ENCODE data around the gene ASPHD1. TPM values are rescaled to one million over a fixed set of nuclear protein-coding genes. Genes with fewer than 3 reads are reported as not detected.

The ASPHD1 gene
- total and polyA plus RNA-seq, 2 experiments from 2014 or later, result 18.6 to 35.5 TPM

DNA sequence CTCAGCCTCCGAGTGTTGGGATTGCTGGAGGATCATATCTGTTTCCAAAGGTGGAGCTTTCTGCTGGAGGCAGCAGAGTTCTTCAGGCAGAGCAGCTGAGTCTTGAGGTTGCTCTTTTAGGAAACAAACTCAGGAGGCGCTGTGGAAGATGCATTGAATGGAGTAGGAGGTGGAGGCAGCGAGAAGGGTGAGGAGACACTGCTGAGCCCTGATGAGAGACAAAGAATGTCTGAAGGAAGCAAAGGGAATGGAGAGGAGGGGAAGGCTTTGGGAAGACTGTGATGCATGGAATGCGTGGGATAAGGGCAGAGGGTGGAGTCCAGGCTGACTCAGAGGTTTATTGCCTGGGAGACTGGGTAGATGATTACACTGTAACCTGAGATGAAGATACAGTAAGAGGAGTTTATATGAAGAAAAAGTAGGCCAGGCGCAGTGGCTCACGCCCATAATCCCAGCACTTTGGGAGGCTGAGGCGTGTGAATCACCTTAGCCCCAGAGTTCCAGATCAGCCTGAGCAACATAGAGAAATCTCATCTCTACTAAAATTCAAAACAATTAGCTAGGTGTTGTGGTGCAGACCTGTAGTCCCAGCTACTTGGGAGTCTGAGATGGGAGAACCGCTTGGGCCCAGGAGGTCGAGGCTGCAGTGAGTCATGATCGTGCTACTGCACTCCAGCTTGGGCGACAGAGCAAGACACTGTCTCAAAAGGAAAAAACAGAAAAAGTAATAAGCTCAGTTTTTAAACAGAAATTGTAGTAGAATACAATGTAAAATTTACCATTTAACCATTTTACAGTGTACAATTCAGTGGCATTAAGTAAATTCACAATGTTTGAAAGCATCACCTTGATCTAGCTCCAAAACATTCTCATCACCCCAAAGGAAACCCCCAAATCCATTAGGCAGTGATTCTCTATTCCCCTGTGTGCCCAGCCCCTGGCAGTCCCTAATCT lies 43.8 kb downstream of the ASPHD1 start:
- H3K9me3 ChIP-seq (ENCODE audit: low read depth), result no peaks in the 10 kb centered on the region
- no peaks in the 10 kb centered on the region for H3K27me3 ChIP-seq
- H3K4me1 ChIP-seq (ENCODE audit: insufficient read depth), result peaks cover 19% of the 10 kb centered on the region
- no peaks in the 10 kb centered on the region for H3K79me2 ChIP-seq
- DNase-seq (ENCODE audit: low spot score), result peak; percentile 91
- 20% methylated on average over 11 of the region's 11 CpGs for WGBS (ENCODE audit: low lambda C conversion rate, missing lambda C conversion rate)
- no peaks in the 10 kb centered on the region for H3K9me2 ChIP-seq (replicated peaks; ENCODE audit: insufficient read depth)
- TF ChIP-seq, protein P1, sequence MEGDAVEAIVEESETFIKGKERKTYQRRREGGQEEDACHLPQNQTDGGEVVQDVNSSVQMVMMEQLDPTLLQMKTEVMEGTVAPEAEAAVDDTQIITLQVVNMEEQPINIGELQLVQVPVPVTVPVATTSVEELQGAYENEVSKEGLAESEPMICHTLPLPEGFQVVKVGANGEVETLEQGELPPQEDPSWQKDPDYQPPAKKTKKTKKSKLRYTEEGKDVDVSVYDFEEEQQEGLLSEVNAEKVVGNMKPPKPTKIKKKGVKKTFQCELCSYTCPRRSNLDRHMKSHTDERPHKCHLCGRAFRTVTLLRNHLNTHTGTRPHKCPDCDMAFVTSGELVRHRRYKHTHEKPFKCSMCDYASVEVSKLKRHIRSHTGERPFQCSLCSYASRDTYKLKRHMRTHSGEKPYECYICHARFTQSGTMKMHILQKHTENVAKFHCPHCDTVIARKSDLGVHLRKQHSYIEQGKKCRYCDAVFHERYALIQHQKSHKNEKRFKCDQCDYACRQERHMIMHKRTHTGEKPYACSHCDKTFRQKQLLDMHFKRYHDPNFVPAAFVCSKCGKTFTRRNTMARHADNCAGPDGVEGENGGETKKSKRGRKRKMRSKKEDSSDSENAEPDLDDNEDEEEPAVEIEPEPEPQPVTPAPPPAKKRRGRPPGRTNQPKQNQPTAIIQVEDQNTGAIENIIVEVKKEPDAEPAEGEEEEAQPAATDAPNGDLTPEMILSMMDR (IDR thresholded peaks at IDR 0.05; ENCODE audit: poor library complexity), result peak; percentile 41
- no peak for TF ChIP-seq EZH2phosphoT487 (IDR thresholded peaks at IDR 0.05; ENCODE audit: low read depth, severe bottlenecking, unreplicated experiment)
- H2AFZ ChIP-seq, result peak overlapping the region; percentile 8
- H3K36me3 ChIP-seq (replicated peaks; ENCODE audit: insufficient read depth, low read depth), result no peaks in the 10 kb centered on the region
- H3K27ac ChIP-seq, result peak overlapping the region; percentile 93
- H3K4me3 ChIP-seq, result no peak overlapping the region
- no peaks in the 10 kb centered on the region for H4K20me1 ChIP-seq (ENCODE audit: insufficient read depth, poor library complexity, severe bottlenecking)
- peak overlapping the region; percentile 59 for H3K4me2 ChIP-seq

DNA sequence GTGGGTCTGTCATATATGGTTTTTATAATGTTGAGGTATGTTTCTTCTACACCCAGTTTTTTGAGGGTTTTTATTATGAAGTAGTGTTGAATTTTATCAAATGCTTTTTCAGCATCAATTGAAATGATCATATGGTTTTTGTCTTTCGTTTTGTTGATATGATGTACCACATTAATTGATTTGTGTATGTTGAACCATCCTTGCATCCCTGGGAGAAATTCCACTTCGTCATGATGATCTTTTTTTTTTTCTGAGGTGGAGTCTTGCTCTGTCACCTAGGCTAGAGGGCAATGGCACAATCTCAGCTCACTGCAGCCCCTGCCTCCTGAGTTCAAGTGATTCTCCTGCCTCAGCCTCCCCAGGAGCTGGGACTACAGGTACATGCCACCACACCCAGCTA lies 47.6 kb downstream of the ASPHD1 start:
- Histone ChIP-seq H4K20me1 (ENCODE audit: insufficient read depth, poor library complexity, severe bottlenecking) (no peaks in the 10 kb centered on the region), H3K9me3 (ENCODE audit: low read depth) (no peaks in the 10 kb centered on the region), H3K27ac (no peak overlapping the region), H3K4me1 (ENCODE audit: insufficient read depth) (peaks cover 19% of the 10 kb centered on the region), H3K79me2 (no peaks in the 10 kb centered on the region), H3K27me3 (no peaks in the 10 kb centered on the region), H3K4me2 (no peak overlapping the region), H2AFZ (no peak overlapping the region), H3K9me2 (replicated peaks; ENCODE audit: insufficient read depth) (no peaks in the 10 kb centered on the region), H3K4me3 (no peak overlapping the region), H3K36me3 (replicated peaks; ENCODE audit: insufficient read depth, low read depth) (no peaks in the 10 kb centered on the region)
- 90% methylated on average over 2 of the region's 2 CpGs for WGBS (ENCODE audit: low lambda C conversion rate, missing lambda C conversion rate)
- no peak for DNase-seq (ENCODE audit: low spot score)
- TF ChIP-seq EZH2phosphoT487 (IDR thresholded peaks at IDR 0.05; ENCODE audit: low read depth, severe bottlenecking, unreplicated experiment) (no peak), EZH2 (IDR thresholded peaks at IDR 0.05; ENCODE audit: borderline replicate concordance) (no peak)
- TF ChIP-seq, protein P1 (IDR thresholded peaks at IDR 0.05; ENCODE audit: poor library complexity), result no peak

DNA sequence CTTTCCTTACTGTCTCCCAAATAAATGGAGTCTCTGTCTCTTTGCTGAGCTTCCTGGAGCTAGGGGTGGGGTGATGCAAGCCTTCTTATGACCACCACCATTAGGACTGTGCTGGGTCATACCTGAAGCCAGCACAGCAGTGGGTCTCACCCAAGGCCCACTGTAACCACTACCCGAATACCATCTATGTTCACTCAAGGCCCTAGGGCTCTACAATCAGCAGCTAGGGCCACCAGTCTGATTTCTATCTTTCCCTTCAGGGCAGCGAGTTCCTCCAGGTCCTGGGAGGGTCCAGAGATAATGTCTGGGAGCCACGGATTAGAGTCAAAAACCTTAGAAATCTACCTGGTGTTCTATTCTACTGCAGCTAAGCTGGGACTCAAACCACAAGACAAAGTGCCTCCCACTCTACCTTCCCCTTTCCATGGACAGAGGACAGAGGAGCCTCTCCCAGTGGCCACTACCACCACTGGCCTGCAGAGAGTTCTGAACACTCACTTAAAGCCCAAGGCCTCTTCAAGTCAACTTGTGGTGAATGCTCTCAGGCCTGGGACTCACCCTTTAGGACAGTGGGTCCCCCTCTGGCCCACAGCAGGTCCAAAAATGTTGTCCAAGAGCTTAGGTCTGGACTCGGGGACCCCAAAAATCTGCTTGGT lies 50.6 kb downstream of the ASPHD1 start:
- H3K79me2 ChIP-seq, result no peaks in the 10 kb centered on the region
- H3K4me1 ChIP-seq (ENCODE audit: insufficient read depth), result no peaks in the 10 kb centered on the region
- no peaks in the 10 kb centered on the region for H3K36me3 ChIP-seq (replicated peaks; ENCODE audit: insufficient read depth, low read depth)
- H3K27ac ChIP-seq, result peak overlapping the region; percentile 78
- no peak for DNase-seq (ENCODE audit: low spot score)
- H3K27me3 ChIP-seq, result no peaks in the 10 kb centered on the region
- TF ChIP-seq EZH2phosphoT487 (IDR thresholded peaks at IDR 0.05; ENCODE audit: low read depth, severe bottlenecking, unreplicated experiment), result no peak
- no peak for TF ChIP-seq EZH2 (IDR thresholded peaks at IDR 0.05; ENCODE audit: borderline replicate concordance)
- TF ChIP-seq, protein P1 (IDR thresholded peaks at IDR 0.05; ENCODE audit: poor library complexity), result no peak
- H2AFZ ChIP-seq, result no peak overlapping the region
- no peak overlapping the region for H3K4me3 ChIP-seq
- H3K9me3 ChIP-seq (ENCODE audit: low read depth), result no peaks in the 10 kb centered on the region
- no peak overlapping the region for H3K4me2 ChIP-seq
- no peaks in the 10 kb centered on the region for H3K9me2 ChIP-seq (replicated peaks; ENCODE audit: insufficient read depth)
- 86% methylated on average over 4 of the region's 4 CpGs for WGBS (ENCODE audit: low lambda C conversion rate, missing lambda C conversion rate)
- no peaks in the 10 kb centered on the region for H4K20me1 ChIP-seq (ENCODE audit: insufficient read depth, poor library complexity, severe bottlenecking)

Data from hepatocyte (in vitro differentiated cells).